Jurkat, Clone E6-1 (cell line): ENCODE measurements around the gene PRB3. TPM values are rescaled to one million over a fixed set of nuclear protein-coding genes. Genes with fewer than 3 reads are reported as not detected.

Source experiments
- DNase-seq: peaks from one replicate; pipeline ENCODE4 v3.0.0-alpha.2; 2011; ENCODE audit warnings: low read depth, low spot score
- H3K4me3 ChIP-seq: 2 replicates; pipeline ENCODE4 v1.5.1; 2011; ENCODE audit warnings: mild to moderate bottlenecking, low read length, control low read depth, moderate library complexity
- polyA plus RNA-seq: library from polyadenylated mRNA; unstranded; fragments of >200 nt; gene quantifications from one replicate; pipeline ENCODE4 v1.2.1, GENCODE V29; 2012; ENCODE audit warnings: missing spikeins; ENCODE audit not compliant: insufficient read length, insufficient read depth

Gene PRB3
- polyA plus RNA-seq: not detected

DNA sequence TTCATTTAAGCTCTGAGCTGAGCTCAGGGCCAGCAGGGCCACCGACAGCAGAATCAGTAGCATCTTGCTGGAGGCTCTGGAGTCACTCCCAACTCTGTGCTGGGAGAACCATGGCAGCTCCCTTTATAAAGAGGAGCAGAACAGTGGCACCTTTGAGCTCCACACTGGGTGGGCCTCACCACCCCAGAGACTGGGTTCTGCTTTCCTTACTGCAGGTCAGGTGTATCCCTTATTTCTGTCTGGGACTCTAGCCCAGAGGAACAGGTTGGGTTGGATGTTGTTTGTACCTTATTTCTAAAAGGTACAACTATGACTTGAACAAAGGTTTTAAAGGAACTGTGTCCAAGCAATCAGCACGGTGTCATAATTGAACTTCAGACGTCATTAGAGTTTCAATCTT lies at the start of gene PRB3:
PRB3 (minus strand) TSS at position 101 of the 400 bp plus-strand sequence; CDS start at position 63, 38 bp downstream.
- no peak within 1 kb of the TSS for H3K4me3 ChIP-seq

GRCh38 chr12:11310336-11310735 lies 40.8 kb upstream of the PRB3 start, which contains the start of gene PRB4:
Gene PRB4, minus strand, starts transcription at chr12:11310436. Its CDS starts 38 bp downstream, at chr12:11310398.
- DNase-seq: no peak
- H3K4me3 ChIP-seq: no peak within 1 kb of the TSS

More for the DNA sequence above, at the start of gene PRB3:
- no peak for DNase-seq

DNA sequence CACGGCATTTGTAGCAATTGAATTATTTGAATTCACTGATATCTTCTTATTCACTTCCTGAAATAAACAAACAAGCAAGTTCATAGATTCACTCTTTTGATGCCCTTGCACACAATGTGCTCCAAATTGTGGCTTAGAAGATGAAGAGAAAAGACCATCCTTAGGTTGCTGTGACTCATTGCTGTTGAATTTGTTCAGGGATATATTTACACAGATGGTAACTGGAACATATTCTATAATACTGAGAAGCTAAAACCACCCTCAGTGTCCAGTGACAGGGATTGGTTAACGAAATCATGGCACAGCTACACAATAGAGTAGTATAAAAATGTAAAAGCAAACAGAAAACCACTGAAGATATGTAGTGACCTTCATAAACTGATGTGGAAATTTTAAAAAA lies 37.6 kb upstream of the PRB3 start:
- no peak for DNase-seq
- H3K4me3 ChIP-seq: no peak overlapping the region

DNA sequence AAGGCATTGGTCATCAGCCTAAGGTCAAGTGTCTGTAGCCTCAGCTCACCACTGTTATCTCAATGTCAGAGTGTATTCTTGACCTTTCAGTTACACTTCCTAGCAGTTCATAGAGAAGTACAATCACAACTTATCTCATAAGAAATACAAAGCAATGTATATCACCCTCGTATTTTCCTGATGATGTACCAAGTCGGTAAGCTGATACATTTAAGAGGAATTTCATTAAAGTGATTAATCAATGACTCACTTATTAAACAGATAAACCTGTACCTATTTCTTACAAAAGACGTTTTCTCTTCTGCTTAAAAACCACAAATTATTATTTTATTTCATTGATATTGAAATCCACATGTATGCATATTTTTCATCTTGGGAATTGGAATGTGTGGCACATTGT lies 3.9 kb upstream of the PRB3 start:
- DNase-seq: no peak
- H3K4me3 ChIP-seq: no peak overlapping the region

GRCh38 chr12:11264501-11264900 lies 5.0 kb downstream of the PRB3 start:
- no peak overlapping the region for H3K4me3 ChIP-seq

GRCh38 chr12:11246489-11246888 lies 23.0 kb downstream of the PRB3 start:
- no peak for DNase-seq

More at GRCh38 chr12:11264501-11264900, 5.0 kb downstream of the PRB3 start:
- DNase-seq: no peak

GRCh38 chr12:11242656-11243055 lies 26.9 kb downstream of the PRB3 start:
- DNase-seq: no peak
- no peak overlapping the region for H3K4me3 ChIP-seq

More at GRCh38 chr12:11246489-11246888, 23.0 kb downstream of the PRB3 start:
- no peak overlapping the region for H3K4me3 ChIP-seq

- no peak for DNase-seq
- H3K4me3 ChIP-seq: no peak overlapping the region
Observed at GRCh38 chr12:11240348-11240930, 29.1 kb downstream of the PRB3 start.

- DNase-seq: no peak
- no peak overlapping the region for H3K4me3 ChIP-seq
Observed at GRCh38 chr12:11238275-11238674, 31.2 kb downstream of the PRB3 start.

DNA sequence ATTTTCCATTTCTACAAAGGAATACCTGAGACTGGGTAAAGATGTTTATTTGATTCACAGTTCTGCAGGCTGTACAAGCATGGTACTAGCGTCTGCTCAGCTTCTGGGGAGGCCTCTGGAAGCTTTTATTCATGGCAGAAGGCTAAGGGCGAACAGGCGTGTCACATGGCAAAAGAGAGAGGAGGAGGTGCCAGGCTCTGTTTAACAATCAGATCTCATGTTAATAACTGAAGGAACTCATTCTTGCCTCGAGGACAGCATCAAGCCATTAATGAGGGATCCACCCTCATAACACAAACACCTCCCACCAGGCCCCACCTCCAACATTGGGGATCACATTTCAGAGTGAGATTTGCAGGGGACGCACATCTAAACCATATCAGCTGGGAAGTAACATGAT lies 36.0 kb downstream of the PRB3 start:
- H3K4me3 ChIP-seq: no peak overlapping the region
- no peak for DNase-seq

GRCh38 chr12:11228296-11228879 lies 41.1 kb downstream of the PRB3 start:
- no peak overlapping the region for H3K4me3 ChIP-seq
- peak; percentile 53 for DNase-seq

- H3K4me3 ChIP-seq: no peak overlapping the region
- no peak for DNase-seq
Observed at GRCh38 chr12:11227373-11227772, 42.1 kb downstream of the PRB3 start.
